Anterior cingulate cortex (tissue), 58 donors: ENCODE measurements around the gene PLA2G3.
A peak's percentile ranks its signal among the peaks of the same experiment; 100 is the strongest.
"Not testable (repeated sequence)": the region's sequence is repeated elsewhere in the genome, so short reads cannot be mapped to it uniquely, and the experiment has no call there.

Experiments
- DNase-seq, 58 donors: peaks; one replicate each; lab custom pipeline; 2025; lab: John Stamatoyannopoulos, UW

PLA2G3 gene, protein sequence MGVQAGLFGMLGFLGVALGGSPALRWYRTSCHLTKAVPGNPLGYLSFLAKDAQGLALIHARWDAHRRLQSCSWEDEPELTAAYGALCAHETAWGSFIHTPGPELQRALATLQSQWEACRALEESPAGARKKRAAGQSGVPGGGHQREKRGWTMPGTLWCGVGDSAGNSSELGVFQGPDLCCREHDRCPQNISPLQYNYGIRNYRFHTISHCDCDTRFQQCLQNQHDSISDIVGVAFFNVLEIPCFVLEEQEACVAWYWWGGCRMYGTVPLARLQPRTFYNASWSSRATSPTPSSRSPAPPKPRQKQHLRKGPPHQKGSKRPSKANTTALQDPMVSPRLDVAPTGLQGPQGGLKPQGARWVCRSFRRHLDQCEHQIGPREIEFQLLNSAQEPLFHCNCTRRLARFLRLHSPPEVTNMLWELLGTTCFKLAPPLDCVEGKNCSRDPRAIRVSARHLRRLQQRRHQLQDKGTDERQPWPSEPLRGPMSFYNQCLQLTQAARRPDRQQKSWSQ

GRCh38 chr22:31139866-31140716 lies at the start of gene PLA2G3:
Gene PLA2G3, minus strand, starts transcription at chr22:31140508. Its CDS starts 154 bp downstream, at chr22:31140354.
- DNase-seq, result peak in 7 of 58 donors; percentile 14 to 47 (median 23)

- no peak for DNase-seq
Measured at GRCh38 chr22:31187627-31188026, 47.3 kb upstream of the PLA2G3 start.

GRCh38 chr22:31185056-31185455 lies 44.7 kb upstream of the PLA2G3 start:
- DNase-seq, result no peak

DNA sequence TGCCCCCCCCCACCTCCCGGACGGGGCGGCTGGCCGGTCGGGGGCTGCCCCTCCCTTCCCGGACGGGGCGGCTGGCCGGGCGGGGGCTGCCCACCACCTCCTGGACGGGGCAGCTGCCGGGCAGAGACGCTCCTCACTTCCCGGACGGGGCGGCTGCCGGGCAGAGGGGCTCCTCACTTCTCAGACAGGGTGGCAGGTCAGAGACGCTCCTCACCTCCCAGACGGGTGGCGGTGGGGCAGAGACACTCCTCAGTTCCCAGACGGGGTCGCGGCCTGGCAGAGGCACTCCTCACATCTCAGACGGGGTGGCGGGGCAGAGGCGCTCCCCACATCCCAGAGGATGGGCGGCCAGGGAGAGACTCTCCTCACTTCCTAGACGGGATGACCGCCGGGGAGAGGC lies 43.7 kb upstream of the PLA2G3 start:
- DNase-seq, result no peak

GRCh38 chr22:31179345-31179744 lies 39.0 kb upstream of the PLA2G3 start:
- DNase-seq, result no peak

- no peak for DNase-seq
Measured at GRCh38 chr22:31178859-31179258, 38.6 kb upstream of the PLA2G3 start.

DNA sequence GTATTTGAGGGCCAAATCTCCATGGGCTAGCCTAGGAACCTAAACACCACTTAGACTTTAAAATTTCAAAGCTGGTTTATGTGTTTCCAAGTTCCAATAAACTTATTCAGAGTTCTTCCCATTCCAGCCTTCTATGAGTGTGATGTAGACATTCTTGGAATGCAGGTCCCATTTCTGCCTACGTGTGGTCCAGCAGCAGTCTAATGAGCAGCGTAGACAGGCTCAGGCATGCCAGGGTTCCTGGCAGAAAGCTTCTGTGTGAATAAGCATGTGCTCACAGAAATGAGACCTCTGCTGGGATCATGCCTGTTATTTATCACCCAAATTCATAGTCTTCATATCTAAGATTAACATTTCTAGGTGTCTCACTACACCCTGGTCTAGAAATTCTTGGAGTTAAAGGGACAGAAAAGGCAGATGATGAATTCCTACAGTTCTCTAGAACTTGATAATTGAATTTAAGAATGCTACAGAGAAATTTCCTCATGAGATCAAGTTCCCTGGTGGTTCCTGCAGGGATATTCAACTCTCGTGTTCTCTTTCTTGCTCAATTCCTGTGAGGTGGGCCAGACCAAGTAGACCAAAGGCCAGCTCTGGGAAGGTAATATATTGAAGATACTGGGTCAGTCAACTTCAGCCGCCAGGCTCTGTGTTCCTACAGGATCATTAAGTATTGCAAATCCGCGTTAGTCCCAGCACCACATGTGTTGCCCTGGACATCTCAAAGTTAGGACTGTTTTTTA lies 37.3 kb upstream of the PLA2G3 start:
- no peak for DNase-seq

- DNase-seq, result no peak
Measured at GRCh38 chr22:31176923-31177322, 36.6 kb upstream of the PLA2G3 start.

GRCh38 chr22:31173386-31174145 lies 33.3 kb upstream of the PLA2G3 start:
- no peak for DNase-seq

DNA sequence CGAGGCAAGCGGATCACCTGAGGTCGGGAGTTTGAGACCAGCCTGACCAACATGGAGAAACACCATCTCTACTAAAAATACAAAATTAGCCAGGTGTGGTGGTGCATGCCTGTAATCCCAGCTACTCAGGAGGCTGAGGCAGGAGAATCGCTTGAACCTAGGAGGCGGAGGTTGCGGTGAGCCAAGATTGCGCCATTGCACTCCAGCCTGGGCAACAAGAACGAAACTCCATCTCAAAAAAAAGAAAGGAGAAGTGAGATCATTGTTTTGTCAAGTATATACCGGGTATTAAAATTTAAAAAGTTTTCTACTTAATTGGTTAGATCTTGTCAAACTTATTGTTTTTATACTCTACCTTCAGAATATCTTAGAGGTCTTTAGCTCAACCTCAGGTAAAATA lies 31.4 kb upstream of the PLA2G3 start:
- not testable (repeated sequence) for DNase-seq

DNA sequence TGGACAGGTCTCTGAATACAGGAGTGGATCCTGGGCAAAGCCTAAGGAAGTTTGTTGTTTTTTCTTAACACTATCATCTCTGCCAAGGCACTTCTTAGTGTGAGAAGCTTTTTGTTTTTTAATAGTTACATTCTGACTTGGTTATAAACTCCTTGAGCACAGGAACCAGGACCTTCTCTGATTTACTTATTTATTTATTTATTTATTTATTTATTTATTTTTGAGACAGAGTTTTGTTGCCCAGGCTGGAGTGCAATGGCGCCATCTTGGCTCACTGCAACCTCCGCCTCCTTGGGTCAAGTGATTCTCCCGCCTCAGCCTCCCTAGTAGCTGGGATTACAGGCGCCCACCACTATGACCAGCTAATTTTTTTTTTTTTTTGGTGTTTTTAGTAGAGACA lies 30.7 kb upstream of the PLA2G3 start:
- DNase-seq, result no peak

GRCh38 chr22:31162015-31162765 lies 21.9 kb upstream of the PLA2G3 start:
- DNase-seq, result no peak

- no peak for DNase-seq
Measured at GRCh38 chr22:31161386-31161785, 21.1 kb upstream of the PLA2G3 start.

DNA sequence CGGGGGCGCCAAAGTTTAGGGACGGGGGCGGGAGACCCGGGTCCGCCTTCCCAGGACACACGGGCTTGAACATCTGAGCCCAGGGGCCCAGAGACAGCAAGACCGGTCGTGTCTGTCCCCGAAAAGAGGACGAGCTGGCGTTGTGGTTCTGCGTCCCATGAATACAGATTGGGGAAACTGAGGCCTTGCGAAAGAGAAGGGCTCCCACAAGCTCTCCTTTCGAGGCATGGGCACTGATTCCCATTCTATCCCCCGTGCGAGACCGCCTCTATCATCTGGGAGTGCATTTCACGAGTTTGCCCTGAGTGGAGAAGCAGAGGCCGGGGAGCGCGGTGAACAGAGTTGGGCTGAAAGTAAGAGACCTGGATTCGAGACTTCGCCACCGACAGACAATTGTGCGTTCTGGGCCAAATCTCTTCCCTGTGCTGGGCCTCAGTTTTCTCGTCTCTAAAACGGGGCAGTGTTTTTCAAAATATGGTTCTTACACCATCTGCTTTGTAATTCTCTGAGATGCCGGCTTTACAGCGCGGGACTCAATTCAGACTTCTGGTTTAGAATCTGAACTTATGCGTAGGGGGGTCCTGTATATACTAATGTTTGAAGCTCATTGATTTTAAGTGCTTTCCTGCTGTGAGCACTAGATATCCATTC lies 20.1 kb upstream of the PLA2G3 start:
- DNase-seq, result peak in 12 of 58 donors; percentile 34 to 69 (median 57)

DNA sequence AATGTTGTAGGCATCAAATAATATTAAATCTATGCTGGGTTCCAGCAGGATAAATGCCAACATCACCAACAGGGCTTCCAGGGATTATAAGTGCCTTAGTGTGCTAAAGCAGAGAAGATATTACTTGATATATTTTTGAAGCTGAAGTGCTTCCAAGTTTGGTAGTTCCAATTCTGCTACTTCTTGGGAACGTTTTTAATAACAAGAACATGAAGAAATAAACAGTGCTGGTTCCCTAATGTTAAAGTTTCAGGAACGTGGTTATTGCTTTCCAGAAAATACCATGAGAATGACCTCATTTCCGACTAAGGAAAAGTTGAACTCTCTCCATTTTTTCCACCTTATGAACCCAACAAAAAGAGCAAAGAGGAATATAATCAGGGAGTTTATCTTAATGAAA lies 15.1 kb upstream of the PLA2G3 start:
- no peak for DNase-seq

DNA sequence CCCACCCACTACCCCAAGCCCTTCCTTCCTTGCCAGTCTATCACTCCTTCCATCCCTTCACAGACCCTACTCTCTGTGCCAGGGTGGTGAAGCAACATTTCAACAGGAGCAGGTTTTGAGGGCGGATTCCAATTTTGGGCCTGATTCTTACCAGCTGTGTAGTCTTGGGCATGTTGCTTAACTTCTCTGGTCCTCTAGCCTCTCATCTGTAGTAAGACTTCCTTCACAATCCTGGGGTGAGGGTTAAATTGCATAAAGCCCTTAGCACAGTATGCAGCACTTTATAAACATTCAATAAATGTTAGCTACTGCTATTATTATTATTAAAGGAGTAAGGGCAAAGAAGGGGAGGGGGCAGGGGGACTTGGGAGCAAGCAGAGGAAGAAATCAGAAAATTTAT lies 14.7 kb upstream of the PLA2G3 start:
- DNase-seq, result no peak

- no peak for DNase-seq
Measured at GRCh38 chr22:31153357-31153756, 13.0 kb upstream of the PLA2G3 start.

DNA sequence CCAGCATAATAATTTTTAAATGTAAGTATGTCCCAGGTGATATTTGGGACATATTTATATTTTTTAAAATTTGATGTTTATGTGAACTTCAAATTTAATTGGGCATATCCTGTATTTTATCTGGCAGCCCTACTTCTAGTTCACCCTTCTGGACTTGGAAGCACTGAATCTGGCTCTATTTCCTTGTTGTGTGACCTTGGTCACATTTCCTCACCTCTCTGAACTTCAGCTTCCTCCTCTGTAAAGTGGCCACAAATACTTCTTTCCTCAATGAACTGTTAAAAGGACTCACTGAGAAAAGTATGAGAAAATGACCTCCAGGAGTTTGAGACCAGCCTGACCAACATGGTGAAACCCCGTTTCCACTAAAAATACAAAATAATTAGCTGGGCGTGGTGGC lies 11.6 kb upstream of the PLA2G3 start:
- no peak for DNase-seq

DNA sequence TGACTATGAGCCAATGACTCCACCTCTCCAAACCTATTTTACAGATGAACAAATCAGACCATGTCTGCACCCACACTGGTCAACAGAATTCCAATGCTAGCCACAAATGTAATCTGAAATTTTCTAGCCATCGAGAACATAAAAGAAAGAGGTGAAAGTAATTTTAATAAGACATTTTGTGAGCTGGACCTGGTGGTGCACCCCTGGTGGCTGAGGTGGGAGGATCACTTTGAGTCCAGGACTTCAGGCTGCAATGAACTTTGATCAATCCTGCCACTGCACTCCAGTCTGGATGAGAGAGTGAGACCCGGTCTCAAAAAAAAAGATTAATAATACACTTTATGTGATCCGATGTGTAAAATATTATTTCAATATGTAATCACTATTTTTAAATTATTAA lies 10.3 kb upstream of the PLA2G3 start:
- no peak for DNase-seq
